CD4-positive, alpha-beta T cell treated with Interleukin-15 for 4 hours (primary cell): ENCODE data around the gene ENG.
A peak's percentile ranks its signal among the peaks of the same experiment; 100 is the strongest.
"Not testable (repeated sequence)": the region's sequence is repeated elsewhere in the genome, so short reads cannot be mapped to it uniquely, and the experiment has no call there.

Experiments
- DNase-seq: peaks from one replicate; pipeline ENCODE4 v3.0.0-alpha.2; 2020; ENCODE audit warnings: low spot score

ENG gene

DNA sequence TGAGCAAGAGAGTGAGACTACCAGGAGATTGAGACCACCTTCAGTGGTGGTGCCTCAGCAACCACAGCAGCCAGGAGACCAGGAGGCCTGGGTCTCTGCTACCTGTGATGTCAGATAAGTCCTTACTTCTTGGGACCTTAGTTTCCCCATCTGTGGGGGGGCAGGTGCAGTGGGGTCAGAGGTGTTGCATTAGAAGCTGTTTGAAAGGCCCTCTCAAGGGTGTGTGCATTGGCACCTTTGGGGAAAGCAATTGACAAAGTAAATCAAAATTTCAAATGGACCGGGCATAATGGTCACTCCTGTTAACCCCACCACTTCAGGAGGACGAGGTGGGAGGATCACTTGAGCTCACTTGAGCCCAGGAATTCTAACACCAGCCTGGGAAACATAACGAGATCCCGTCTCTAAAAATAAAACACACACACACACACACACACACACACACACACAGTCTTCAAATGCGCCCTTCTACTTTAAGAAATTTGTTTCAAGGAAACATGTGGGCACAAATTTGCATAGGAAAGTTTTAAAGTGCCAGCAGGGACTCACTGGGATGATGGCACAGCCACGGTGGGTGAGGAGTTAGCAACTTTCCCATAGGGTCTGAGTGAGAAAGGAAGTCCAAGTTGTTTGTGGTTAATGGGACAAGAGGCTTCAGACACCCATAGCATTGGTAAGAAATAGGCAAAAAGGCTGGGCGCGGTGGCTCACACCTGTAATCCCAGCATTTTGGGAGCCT lies 24.4 kb upstream of the ENG start:
- DNase-seq, result no peak

DNA sequence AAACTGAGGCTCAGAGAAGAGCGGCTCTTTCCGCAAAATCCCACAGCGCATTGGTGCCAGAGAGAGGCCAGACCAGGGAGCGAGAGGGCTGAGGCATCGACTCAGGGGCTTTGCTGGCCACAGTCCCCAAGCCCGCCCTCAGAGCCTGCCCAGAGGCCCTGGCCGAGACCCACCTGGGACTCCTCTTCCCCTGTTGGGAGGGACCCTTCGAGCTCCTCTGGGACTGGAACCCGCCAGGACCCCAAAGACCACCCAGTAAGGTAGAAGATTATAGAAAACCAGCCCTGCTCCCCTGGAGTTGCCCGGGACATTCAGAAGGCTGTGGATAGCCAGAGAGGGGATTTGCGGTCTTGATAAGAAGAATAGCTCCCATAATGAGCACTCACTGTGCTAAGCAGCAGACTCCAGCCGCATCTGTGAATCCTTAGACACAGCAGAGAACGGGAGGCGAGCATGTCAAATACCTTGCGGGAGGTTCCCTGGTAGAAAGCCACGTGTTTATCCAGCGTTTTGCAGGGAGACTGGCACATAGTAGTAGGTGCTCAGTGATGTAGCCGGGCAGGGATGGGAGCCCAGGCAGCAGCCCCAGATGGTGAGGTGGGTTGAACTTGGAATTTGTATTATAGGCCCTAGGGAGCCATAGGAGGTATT lies 23.7 kb upstream of the ENG start:
- no peak for DNase-seq

DNA sequence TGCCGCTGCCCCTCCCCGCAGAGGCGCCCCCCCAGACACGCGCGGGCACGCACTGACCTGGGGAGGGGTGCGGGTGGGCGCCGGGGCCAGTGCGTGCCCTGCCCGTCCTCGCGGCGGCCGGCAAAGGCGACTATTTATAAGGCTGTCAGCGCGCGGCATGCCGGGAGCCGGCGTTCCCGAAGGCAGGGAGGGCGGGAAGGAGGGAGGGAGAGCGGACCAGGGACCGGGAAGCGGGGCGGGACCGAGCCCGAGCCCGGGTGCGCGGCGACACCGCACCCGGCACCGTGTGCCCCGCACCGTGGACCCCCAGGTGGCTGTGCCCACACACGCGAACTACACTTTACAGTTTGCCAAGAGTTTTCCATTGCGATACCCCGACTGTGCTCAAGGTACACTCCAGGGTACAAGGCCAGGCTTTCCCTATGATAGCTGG lies 23.1 kb upstream of the ENG start, which contains the start of gene AK1:
Gene AK1 (minus strand): TSS at position 110 of the 433 bp plus-strand sequence. CDS start 3,058 bp downstream, outside the sequence.
- no peak for DNase-seq

DNA sequence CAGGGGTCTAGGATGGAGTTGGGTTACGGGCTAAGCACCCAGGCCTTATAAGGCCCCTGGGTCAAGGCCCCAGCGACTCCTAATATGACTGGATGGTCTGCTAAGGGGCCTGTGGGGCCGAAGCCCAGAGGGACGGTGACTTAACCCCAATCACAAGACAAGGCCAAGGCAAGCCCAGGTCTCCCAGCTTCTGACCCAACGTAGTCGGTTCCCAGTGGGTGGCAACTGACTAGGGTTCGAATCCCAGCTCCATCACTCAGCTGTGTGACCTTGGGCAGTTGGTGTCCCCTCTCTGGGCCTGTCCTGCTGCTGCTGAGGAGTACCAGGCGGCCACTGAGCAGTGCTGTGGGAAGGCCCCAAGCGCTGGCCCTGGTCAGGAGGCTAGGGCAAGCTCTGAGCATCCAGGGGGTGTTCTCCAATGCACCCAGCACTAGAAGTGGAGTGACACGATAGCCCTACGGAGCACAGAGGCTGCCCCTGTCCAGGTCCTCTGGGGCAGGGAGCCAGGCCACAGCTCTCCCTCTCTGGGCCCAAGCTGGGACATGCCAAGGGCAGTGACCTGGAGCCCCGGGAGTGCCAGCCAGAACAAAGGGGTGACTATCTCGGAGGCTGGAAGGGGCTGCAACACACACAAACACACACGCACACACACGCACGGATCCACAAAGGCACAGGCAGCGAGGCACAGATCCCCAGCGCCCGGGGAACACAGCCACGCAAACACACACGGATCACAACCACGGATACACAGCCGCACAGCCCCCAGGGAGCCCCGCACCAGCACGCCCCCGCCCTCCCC lies 22.5 kb upstream of the ENG start:
- DNase-seq, result no peak

DNA sequence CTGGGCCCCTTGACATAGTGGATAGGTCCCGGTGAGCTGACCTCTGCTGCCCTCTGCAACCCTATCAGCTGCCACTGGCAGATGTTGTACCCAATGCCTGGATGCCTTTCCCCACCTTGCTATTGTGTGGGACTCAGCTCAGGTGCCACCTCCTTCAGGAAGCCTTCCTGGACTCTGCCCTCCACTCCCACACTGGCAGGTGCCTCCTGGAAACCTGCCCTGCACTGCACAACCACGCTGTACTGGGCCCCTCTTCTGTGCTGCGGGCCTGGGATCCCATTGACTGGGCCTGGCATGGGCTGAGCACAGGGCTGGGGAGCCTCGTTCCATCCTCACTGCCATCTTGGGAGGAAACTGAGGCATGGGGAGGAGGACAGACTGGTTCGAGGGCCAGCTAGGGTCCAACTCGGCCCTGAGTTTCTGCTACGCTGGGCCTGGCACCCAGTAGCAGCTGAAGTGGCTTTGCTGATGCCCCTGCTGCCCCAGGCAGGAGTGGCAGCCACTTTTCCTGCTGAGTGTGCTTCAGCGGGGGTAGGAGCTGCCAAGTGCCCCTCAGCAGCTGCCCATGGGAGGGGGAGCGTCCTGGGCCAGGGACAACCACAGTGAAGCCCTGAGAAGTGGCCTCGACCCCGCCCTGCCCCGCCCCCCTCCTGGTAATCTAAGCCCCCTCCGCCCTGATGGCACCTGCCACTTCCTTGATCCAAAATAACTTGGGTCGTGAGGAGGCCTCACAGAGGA lies 21.7 kb upstream of the ENG start:
- no peak for DNase-seq

DNA sequence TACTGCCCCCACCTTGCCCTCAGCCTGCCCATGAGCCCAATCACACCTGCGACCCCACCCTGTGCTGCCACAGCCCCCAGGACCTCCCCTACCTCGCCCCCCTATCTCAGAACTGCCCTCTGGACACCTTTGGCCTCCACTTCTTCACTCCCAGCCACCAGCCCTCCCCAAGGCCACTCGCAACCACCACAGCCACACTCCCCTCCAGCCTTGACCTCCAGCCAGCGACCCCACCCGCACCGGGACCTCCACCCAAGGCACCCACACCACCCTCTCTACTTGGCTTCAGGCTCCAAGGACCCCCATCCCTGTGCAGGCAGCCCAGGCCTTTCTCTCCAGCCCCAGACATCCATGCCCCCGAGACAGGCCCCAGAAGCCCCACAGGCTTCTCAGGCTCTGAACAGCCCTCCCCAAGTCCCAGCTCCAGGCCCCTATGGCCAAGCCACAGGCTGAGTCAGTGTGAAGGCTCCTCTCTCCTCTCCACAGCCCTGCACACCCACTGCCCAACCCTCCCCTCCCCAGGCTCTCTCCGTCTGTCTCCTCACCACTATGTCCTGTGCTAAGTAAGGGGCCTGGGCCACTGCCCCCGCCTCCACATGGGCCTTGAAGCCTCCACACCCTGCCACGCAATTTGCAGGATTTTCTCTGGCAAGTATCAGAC lies 21.0 kb upstream of the ENG start:
- DNase-seq, result no peak

DNA sequence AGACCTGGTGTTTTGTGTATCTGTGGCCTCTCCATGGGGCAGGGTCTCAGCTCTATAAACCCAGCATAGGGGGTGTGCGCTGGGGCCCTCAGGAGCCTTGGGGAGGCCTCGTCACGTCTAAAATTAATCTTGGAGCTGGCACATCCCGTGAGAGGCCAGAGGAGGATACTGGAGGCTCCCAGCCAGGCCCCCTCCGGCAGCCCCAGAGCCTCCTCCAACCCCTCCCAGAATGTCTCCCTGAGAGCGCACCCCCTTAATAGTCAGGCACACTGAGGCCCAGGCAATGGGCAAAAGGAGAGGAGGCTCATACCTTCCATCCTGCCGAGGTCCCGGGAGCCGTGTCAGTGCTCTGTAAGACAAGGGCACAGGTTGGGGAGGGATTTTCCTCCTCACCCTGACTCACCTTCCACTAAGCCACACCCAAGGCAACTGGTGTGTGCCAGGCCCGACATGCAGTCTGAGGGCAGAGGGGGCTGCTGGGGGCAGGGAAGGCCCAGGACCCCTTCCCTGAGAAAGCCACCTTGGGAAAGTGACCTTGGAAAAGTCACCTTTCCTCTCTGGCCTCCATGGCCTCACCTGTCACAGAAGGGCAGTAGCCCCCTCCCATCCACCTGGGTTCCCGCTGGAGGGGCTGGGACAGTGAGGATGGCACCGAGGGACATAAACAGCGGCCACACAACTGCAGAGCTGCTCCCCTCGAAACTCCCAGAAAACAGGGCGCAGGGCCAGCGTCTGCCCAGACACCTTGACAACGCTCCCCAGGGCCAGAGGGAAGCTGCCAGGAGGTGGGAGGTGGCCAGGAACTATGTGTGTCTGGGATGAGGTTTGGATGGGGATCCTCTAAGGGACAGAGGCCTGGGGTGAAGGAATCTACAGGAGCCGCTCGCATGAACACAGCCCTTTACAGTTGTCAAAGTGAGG lies 20.1 kb upstream of the ENG start:
- DNase-seq, result no peak

DNA sequence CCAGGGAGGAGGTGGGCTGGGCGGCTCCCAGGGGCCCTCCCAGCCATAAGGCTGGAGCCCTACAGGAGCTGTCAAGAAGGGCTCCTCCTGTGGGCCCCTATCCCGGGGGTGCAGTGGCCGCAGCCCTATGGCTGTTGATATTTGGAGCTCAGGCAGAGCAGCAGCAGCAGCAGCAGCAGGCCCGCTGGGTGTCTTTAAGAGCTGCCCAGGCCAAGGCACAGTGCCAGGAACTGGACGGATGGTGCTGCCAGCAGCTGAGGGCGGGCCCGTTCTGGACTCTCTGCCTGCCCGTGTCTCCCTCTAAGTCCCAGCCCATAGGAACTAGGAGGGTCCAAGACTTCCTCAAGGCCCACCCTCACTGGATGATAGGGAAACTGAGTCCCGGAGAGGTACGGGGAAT lies 19.4 kb upstream of the ENG start:
- no peak for DNase-seq

DNA sequence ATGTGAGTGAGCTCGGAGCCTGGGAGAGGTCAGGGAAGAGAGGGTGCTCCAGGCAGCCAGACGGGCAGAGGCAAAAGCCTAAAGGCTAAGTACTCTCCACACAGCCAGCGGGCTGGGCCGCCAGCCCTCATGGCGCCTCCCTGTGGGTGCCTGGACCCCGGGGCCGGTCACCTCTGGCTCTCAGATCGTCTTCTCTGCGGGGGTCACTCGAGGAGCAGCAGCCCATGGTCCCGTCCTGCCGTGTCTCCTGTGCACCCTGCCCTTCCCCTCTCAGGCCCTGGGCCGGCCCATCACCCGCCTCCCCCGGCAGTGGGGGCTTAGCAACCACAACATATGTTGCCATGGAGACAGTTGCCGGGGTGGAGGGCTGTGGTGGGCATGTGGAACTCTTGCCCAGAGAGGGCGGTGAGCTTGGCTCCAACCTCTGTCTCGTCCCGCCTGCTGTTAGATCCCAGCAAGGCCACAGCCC lies 18.8 kb upstream of the ENG start:
- DNase-seq, result no peak

DNA sequence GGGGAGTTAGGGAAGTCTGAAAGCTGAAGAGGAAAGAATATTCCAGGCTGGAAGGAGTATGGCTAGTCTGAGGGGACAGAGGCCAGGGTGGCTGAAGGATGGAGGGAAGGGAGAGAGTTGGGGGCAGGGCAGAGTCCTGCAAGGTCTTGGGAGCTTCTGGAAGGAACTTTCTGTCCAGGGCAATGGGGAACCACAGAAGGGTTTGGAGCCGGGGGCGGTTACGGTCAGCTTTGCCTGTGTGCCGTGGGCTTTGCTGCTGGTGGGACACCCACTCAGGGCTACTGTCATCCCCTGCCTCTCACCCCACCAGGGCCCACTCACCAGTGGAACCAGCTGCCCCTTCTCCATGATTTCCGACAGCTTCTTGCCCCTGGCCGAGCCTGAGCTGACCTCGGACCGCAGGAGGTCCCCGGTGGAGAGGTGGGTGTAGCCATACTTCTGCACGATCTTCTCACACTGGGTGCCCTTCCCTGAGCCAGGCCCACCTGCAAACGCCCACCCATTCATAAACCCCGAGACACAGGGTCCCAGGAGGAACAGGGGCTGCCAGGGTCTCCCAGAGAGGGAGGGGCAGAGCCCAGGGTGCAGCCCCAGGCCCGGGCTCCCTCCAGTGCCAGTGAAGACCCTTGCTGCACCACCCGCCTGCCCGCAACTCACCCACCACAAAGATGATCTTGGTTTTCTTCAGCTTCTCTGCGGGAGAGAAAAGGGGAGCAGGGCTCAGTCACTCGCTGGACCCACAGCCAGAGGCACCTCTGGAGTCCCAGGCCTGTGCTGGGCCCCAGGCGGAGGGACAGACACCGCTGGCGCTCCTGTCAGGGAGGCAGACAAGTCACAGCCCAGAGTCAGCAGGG lies 18.1 kb upstream of the ENG start:
- no peak for DNase-seq

DNA sequence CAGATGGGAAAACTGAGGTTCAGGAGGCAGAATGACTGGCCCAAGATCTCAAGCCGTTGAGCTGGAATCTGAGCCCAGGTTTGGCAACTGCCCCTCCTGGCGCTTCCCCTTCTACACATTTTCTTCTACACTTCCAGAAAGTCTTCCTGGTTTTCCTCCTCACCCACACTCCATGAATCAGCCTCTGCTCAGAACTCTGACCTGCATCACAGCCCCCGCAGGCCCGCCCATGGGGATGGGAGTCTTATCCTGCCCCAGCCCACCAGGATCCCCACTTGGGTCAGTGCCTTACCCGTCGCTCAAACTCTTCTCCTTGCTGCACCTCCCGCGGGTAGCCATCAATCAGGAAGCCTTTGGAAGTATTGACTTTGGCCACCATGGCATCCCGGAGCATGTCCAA lies 17.1 kb upstream of the ENG start:
- no peak for DNase-seq

DNA sequence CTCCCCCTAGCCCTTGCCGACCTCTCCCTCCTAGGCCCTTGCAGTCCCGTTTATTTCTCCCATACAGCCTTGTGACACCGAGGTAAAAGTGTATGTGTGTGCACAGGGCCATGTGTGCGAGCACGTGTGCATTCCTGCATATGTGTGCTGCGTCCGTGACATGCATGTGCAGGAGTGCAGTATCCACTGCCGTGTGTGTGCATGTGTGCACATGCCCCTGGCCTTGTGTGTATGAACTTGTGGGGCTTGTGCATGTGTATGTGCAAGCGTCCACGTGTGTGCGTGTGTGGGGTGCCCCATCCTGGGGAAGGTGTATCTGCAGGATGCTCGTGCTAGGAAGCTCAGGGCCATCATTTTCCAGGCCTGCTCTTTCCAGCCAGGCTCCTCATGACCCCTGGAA lies 16.4 kb upstream of the ENG start:
- DNase-seq, result no peak

DNA sequence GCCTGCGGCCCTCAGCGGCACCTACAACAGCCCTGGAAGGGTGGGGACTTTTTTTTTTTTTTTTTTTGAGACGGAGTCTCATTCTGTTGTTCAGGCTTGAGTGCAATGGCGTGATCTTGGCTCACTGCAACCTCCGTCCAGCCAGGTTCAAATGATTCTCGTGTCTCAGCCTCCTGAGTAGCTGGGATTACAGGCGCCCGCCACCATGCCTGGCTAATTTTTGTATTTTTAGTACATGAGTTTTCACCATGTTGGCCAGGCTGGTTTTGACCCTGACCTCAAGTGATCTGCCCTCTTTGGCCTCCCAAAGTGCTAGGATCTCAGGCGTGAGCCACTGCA lies 15.7 kb upstream of the ENG start:
- not testable (repeated sequence) for DNase-seq

DNA sequence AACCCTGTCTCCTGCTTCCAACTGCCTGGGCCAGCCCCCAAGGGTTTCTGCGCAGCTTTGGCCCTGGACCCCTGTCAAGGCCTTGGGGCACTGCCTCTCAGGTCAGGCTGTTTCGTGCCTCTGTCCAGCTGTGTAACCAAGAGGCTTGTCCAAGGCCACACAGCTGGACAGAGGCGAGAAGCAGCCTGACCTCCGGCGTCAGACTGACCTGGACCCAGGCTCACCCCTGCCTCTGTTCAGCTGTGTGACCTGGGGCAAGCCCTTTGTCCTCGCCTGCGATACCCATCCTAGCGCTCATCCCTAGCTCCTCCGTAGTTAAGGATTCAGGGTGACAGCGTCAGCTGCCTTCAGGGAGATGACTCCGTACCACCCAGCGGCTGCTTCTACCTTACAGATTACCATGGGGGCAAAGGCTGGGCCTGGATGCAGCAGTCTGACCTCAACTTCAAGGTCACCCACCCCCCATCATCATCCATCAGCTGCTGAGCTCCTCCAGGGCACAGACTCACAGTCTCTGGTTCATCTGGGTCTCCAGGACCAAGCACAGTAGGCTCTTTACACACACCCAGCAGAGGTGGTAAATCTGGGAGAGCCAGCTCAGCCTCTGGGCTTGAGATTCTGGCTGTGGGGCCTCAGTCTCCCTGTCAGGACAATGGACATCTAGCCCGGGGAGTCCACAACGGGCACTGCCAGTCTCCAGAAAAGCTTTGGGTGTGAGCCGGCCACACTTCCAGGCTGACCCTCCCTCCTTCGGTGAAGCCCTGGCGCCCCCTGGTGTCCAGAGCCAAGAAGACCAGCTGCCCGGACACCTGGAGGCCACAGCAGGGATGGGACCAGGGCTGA lies 15.1 kb upstream of the ENG start:
- DNase-seq, result peak; percentile 83

DNA sequence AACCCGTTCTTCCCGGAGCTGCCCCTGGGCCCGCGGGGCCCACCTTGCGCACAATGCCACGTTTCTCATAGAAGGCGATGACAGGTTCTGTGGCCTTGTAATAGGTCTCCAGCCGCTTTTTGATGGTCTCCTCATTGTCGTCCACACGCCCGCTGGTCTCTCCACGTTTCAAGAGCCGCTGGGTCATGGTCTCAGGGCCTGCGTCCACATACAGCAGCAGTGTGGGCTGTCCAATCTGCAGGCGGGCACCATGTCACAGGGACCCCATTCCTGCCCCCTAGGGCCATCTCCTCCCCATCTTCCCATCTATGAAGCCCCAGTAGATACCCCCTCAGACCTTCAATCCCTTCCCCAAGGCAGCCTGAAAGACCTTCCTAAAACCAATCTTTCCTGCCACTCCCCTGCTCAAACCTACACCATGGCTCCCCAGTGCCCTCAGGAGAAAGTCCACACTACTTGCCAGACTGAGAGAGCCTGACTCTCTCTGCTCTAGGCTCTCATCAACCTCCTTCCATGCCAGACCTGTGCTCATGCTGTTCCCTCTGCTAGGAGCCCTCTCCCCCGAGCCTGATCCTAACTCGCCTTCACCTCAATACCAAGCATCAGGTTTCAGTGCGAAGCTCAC lies 13.9 kb upstream of the ENG start:
- DNase-seq, result no peak

DNA sequence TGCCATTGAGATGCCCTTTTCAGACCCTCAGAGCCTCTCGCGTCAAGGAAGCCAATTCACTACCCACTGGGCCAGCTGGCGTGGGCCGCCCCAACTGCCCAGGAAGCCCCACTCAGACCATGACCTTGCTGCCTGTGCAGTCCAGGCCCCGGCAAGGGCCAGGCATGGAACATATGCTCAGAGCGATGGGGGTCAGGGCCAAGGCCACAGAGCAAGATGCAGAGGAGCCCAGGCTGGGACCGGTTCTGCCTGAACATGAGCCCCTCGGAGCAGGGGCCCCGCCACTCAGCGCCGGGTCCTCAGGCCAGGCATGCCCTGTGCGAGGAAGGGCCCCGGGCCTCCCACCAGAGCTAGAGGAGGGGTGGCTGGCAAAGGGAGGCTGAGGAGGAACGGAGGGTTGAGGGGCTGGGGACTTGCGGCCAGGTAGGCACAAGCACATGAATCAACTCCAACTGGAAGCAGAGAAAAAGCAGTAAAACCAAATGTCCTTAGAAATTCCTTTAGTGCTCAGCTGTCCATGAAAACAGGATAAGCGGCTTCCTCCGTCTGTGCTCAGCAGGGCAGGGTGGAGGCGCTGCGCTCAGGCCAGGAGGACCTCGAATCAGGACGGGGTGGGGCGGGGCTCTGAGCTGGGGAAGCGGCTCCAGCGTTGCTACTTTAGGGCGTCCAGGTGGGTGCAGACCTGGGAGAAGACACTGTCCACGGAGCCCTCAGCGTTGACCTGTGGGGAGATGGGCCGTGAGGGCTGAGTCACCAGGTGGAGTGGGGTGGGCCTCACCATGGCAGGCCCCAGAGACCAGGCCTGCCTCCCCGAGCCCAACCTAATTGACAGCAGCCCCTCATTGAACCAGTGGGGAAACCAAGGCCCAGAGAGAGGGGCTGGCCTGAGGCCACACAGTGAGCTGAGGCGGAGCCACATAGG lies 13.2 kb upstream of the ENG start:
- DNase-seq, result no peak

DNA sequence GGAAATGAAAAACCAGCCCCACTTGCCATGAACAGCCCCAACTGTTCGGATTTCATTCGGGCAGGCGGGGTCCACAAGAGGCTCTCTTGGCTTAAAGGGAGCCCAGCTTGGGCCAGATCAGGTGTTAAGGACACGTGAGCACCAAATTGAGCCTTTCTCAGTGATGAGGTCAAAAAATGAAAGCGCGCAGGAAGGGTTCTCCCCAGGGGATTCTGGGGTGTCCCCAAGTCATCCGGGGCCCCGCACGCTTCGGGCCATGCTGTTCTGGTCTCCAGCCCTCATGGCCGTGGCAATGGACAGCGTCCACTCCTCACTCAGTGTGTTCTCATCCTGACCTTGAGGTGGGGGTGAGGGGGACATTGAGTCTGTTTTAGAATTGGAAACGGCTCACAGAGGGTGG lies 12.1 kb upstream of the ENG start:
- DNase-seq, result no peak
